A549 (cell line): Measurements from ENCODE around the gene SDC3. TPM values are rescaled to one million over a fixed set of nuclear protein-coding genes. Genes with fewer than 3 reads are reported as not detected.

ENCODE experiments used
- ATAC-seq, 2 experiments: fragments of 200-7000 bp in 1 of 2; fragments of >200 bp in 1 of 2; cut with Nextera tagmentation in 1 of 2; cut with Tn5 transposase in 1 of 2; 3 replicates each; pipeline versions ENCODE4 v1.8.0 to v1.9.1; 2018 to 2020; ENCODE audit warnings: mild to moderate bottlenecking in 1 of 2, moderate library complexity in 1 of 2
- CTCF ChIA-PET: fragments of 300-600 bp; sonication (Branson Sonifier 250); formaldehyde crosslinking; extraction: SDS; loops from one replicate; lab custom pipeline; 2021; ENCODE audit warnings: antibody characterized with exemption, inconsistent platforms; lab: Yijun Ruan, JAX
- POLR2A ChIA-PET: fragments of 350-600 bp; formaldehyde crosslinking; extraction: SDS; loops from one replicate; lab custom pipeline; 2021; ENCODE audit warnings: antibody characterized with exemption, inconsistent platforms; lab: Yijun Ruan, JAX
- DNase-seq, 2 experiments: peaks; one replicate each; pipeline versions ENCODE4 v3.0.0 to v3.0.0-alpha.2; 2011 to 2016; ENCODE audit warnings: low read depth in 1 of 2, low spot score in 1 of 2
- FAIRE-seq: peaks from 2 replicates; lab custom pipeline; 2011; peaks lifted over from hg19 to GRCh38; lab: Jason Lieb, UNC
- H3K27ac ChIP-seq, 2 experiments: fragments of >200 bp; sonication (Bioruptor Twin); formaldehyde crosslinking; 3 replicates each; pipeline ENCODE4 v1.5.1; 2016 to 2017
- H3K4me1 ChIP-seq: fragments of >200 bp; sonication (Bioruptor Twin); formaldehyde crosslinking; 3 replicates; pipeline ENCODE4 v1.6.1; 2016
- H3K4me2 ChIP-seq: fragments of >200 bp; sonication (Bioruptor Twin); formaldehyde crosslinking; 3 replicates; pipeline ENCODE4 v1.6.1; 2016
- H3K4me3 ChIP-seq: fragments of >200 bp; sonication (Bioruptor Twin); formaldehyde crosslinking; 3 replicates; pipeline ENCODE4 v1.5.1; 2016
- H3K9me3 ChIP-seq: fragments of >200 bp; sonication (Bioruptor Twin); formaldehyde crosslinking; 3 replicates; pipeline ENCODE4 v1.6.1; 2016
- BHLHE40 ChIP-seq: IDR thresholded peaks from 2 replicates; pipeline ENCODE4 v1.6.1; 2012; ENCODE audit warnings: low read depth, low read length, inconsistent platforms
- CBX8 ChIP-seq: fragments of 200-600 bp; sonication (generic); IDR thresholded peaks from 2 replicates; pipeline ENCODE4 v1.6.1; 2016
- CTCF ChIP-seq: fragments of >200 bp; sonication (Bioruptor Twin); formaldehyde crosslinking; IDR thresholded peaks from 3 replicates; pipeline ENCODE4 v1.5.1; 2016
- EHF ChIP-seq: fragments of 250-450 bp; sonication (Bioruptor Pico); IDR thresholded peaks from 2 replicates; pipeline ENCODE4 v1.5.0; 2020; ENCODE audit warnings: mild to moderate bottlenecking
- ELK1 ChIP-seq: fragments of 150-350 bp; IDR thresholded peaks from 2 replicates; pipeline ENCODE4 v1.6.1; 2014; ENCODE audit warnings: low read depth, mild to moderate bottlenecking, low read length
- EP300 ChIP-seq, 2 experiments: fragments of >200 bp; sonication (Bioruptor Twin); formaldehyde crosslinking; IDR thresholded peaks; 2 replicates in 1 of 2; 3 replicates in 1 of 2; pipeline ENCODE4 v1.6.1; 2016 to 2017
- ESRRA ChIP-seq: fragments of 150-350 bp; IDR thresholded peaks from 2 replicates; pipeline ENCODE4 v1.6.1; 2014; ENCODE audit warnings: mild to moderate bottlenecking, low read length, borderline replicate concordance
- FOSB ChIP-seq: fragments of 250-450 bp; sonication (Bioruptor Pico); IDR thresholded peaks from 2 replicates; pipeline ENCODE4 v1.5.0; 2020; ENCODE audit warnings: mild to moderate bottlenecking, moderate library complexity
- HDAC2 ChIP-seq: fragments of 200-600 bp; sonication (generic); IDR thresholded peaks from 2 replicates; pipeline ENCODE4 v1.6.1; 2016
- HOXB5 ChIP-seq: fragments of 250-450 bp; sonication (Bioruptor Pico); IDR thresholded peaks from 2 replicates; pipeline ENCODE4 v1.5.0; 2020; ENCODE audit warnings: mild to moderate bottlenecking, moderate library complexity
- MAZ ChIP-seq: fragments of 150-350 bp; IDR thresholded peaks from 2 replicates; pipeline ENCODE4 v1.6.1; 2014; ENCODE audit warnings: antibody characterized with exemption, low read depth, low read length, borderline replicate concordance
- NR3C1 ChIP-seq: fragments of >200 bp; sonication (Bioruptor Twin); formaldehyde crosslinking; IDR thresholded peaks from 3 replicates; pipeline ENCODE4 v1.6.1; 2017
- POLR2AphosphoS2 ChIP-seq: conservative IDR thresholded peaks from 2 replicates; pipeline ENCODE4 v1.6.1; 2012; ENCODE audit warnings: low read length, improper control_type of control experiment, inconsistent platforms
- RAD21 ChIP-seq, 2 experiments: fragments of >200 bp in 1 of 2; sonication (Bioruptor Twin) in 1 of 2; formaldehyde crosslinking in 1 of 2; IDR thresholded peaks in 1 of 2; conservative IDR thresholded peaks in 1 of 2; 2 replicates in 1 of 2; 3 replicates in 1 of 2; pipeline ENCODE4 v1.6.1; 2012 to 2018; ENCODE audit warnings: inconsistent platforms in 1 of 2
- RARB ChIP-seq: fragments of 250-450 bp; sonication (Bioruptor Pico); IDR thresholded peaks from 2 replicates; pipeline ENCODE4 v1.8.0; 2021; ENCODE audit warnings: mild to moderate bottlenecking, moderate library complexity
- SREBF2 ChIP-seq: fragments of 450-650 bp; IDR thresholded peaks from 2 replicates; pipeline ENCODE4 v1.6.1; 2014; ENCODE audit warnings: mild to moderate bottlenecking, moderate library complexity
- TFCP2L1 ChIP-seq: fragments of 250-450 bp; sonication (Bioruptor Pico); IDR thresholded peaks from 2 replicates; pipeline ENCODE4 v1.5.0; 2021; ENCODE audit warnings: mild to moderate bottlenecking
- TP53 ChIP-seq: fragments of 250-450 bp; sonication (Bioruptor Pico); IDR thresholded peaks from 2 replicates; pipeline ENCODE4 v1.5.0; 2021; ENCODE audit warnings: mild to moderate bottlenecking, moderate library complexity
- USF2 ChIP-seq: fragments of 450-650 bp; IDR thresholded peaks from 2 replicates; pipeline ENCODE4 v1.6.1; 2014; ENCODE audit warnings: antibody characterized with exemption
- ZC3H11A ChIP-seq: fragments of 450-650 bp; IDR thresholded peaks from 2 replicates; pipeline ENCODE4 v1.6.1; 2014; ENCODE audit warnings: antibody characterized with exemption, mild to moderate bottlenecking
- ZFP36 ChIP-seq: fragments of 450-650 bp; IDR thresholded peaks from 2 replicates; pipeline ENCODE4 v1.6.1; 2014; ENCODE audit warnings: borderline replicate concordance; ENCODE audit not compliant: partially characterized antibody
- ZNF302 ChIP-seq: fragments of 250-450 bp; sonication (Bioruptor Pico); IDR thresholded peaks from 2 replicates; pipeline ENCODE4 v1.9.0; 2021; ENCODE audit warnings: inconsistent platforms, mild to moderate bottlenecking, moderate library complexity
- WGBS: methylation state at CpG from one replicate; pipeline ENCODE4 v1.1.6; 2017; ENCODE audit errors: missing lambda C conversion rate; 5-methylcytosine and 5-hydroxymethylcytosine counted together
- polyA plus RNA-seq, 4 experiments: library from polyadenylated mRNA; depleted of rRNA in 3 of 4; stranded (reverse); fragments of >200 nt; fragmentation: RNase III in 1 of 4; extraction: RNeasy Plus Mini Kit Qiagen cat#74134 plus additional on column Dnase treatment in 1 of 4; gene quantifications; 2 replicates in 3 of 4; 3 replicates in 1 of 4; pipeline ENCODE4 v1.2.3, GENCODE V29; 2011 to 2017
- TF ChIP-seq, protein P1 (sequence below): IDR thresholded peaks from 2 replicates; pipeline ENCODE4 v1.6.1; 2012
- TF ChIP-seq, protein P2 (sequence below): fragments of >200 bp; sonication (Bioruptor Twin); formaldehyde crosslinking; IDR thresholded peaks from 2 replicates; pipeline ENCODE4 v1.6.1; 2016

SDC3 gene
- polyA plus RNA-seq, 2 of the 4 experiments (the other 2 are of a cell fraction): 2.0 to 8.9 TPM

- no peak overlapping the region for H3K4me3 ChIP-seq
- WGBS: 56% methylated on average over 1 of the region's 1 CpG
- H3K27ac ChIP-seq: no peak overlapping the region
- no peaks in the 10 kb centered on the region for H3K9me3 ChIP-seq
- peaks cover 20% of the 10 kb centered on the region; the same call in 2 of the 3 replicates for H3K4me1 ChIP-seq
- peak overlapping the region; percentile 25; the same call in 2 of the 3 replicates for H3K4me2 ChIP-seq
- ATAC-seq: no peak
- CTCF ChIA-PET: no interaction called here
- FAIRE-seq: no peak
- no peak for DNase-seq
- TF ChIP-seq HDAC2: no peak
- TF ChIP-seq, protein P1, sequence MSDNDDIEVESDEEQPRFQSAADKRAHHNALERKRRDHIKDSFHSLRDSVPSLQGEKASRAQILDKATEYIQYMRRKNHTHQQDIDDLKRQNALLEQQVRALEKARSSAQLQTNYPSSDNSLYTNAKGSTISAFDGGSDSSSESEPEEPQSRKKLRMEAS: no peak
- TF ChIP-seq BHLHE40: no peak
- POLR2A ChIA-PET: no interaction called here
These were observed 47.0 kb upstream of the SDC3 start for GRCh38 chr1:30955448-30956015.

DNA sequence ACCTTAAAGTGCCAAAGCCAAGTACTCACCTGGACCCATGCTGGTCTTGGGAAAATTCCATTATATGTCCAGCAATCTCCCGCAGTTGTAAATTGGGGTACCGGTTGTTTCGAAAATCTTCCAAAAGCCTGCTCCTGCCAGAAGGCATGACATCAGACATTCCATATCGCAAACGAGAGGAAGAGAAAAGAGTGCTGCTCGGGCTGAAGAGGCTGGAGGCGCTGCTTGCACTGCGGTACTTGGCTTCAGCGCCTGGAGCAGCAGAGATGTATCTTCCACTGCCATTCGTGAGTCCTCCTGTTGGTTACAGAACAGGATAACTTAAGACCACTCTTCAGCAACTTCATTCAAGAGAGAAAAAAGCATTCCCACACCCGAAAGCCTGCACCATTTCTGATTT lies 45.1 kb upstream of the SDC3 start:
- WGBS: 97% methylated on average over 11 of the region's 11 CpGs
- POLR2A ChIA-PET: no interaction called here
- FAIRE-seq: no peak

DNA sequence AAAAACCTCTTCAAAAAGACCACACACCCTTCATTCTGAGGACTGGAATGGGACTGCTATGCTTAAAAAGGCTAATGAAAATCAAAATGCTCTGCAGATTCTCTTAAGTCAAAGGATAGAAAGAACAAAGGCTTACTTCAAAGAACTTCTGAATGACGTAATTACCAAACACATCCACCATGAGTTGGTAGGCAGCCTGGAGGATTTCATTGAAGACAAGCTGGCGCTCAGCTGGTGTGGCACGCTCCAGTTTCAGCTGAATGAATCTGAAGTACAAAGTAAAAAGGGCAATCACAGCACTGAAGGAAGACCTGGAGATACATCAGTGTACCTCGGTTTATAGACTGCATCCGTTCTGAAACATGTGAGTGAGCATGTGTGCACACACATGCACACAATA lies 43.5 kb upstream of the SDC3 start:
- H3K4me2 ChIP-seq: no peak overlapping the region
- H3K4me3 ChIP-seq: no peak overlapping the region
- no peak for DNase-seq
- no peak for FAIRE-seq
- H3K27ac ChIP-seq: no peak overlapping the region
- peaks cover 17% of the 10 kb centered on the region; the same call in 2 of the 3 replicates for H3K4me1 ChIP-seq
- no peak for ATAC-seq
- no peaks in the 10 kb centered on the region for H3K9me3 ChIP-seq
- POLR2A ChIA-PET: no interaction called here
- 90% methylated on average over 5 of the region's 5 CpGs for WGBS
- TF ChIP-seq HOXB5 (CRISPR knock-in tag): no peak
- TF ChIP-seq SREBF2: no peak
- TF ChIP-seq FOSB: no peak
- no peak for TF ChIP-seq EP300 (IDR thresholded peaks at IDR 0.05)
- TF ChIP-seq ZC3H11A: no peak
- CTCF ChIA-PET: no interaction called here

More for the DNA sequence above, 45.1 kb upstream of the SDC3 start:
- DNase-seq (no peak), ATAC-seq (no peak)
- Histone ChIP-seq H3K27ac (no peak overlapping the region), H3K4me3 (no peak overlapping the region), H3K9me3 (no peaks in the 10 kb centered on the region), H3K4me2 (no peak overlapping the region), H3K4me1 (peaks cover 20% of the 10 kb centered on the region; the same call in 2 of the 3 replicates)
- TF ChIP-seq ESRRA (no peak), CBX8 (no peak), TP53 (CRISPR knock-in tag) (no peak), USF2 (no peak), MAZ (no peak), FOSB (no peak), POLR2AphosphoS2 (no peak), ZC3H11A (no peak), ZNF302 (CRISPR knock-in tag) (no peak), ZFP36 (no peak), TFCP2L1 (CRISPR knock-in tag) (no peak), NR3C1 (no peak), CTCF (no peak), EHF (CRISPR knock-in tag) (no peak), RAD21 (conservative IDR thresholded peaks at IDR 0.05 in 1 of 2, IDR thresholded peaks at IDR 0.05 in 1 of 2) (no peak), RARB (CRISPR knock-in tag) (no peak), ELK1 (no peak)
- TF ChIP-seq, protein P2, sequence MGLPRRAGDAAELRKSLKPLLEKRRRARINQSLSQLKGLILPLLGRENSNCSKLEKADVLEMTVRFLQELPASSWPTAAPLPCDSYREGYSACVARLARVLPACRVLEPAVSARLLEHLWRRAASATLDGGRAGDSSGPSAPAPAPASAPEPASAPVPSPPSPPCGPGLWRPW: no peak
- CTCF ChIA-PET: no interaction called here
